IMR-90 (cell line): ENCODE data around the gene C1QTNF9B. TPM values are rescaled to one million over a fixed set of nuclear protein-coding genes. Genes with fewer than 3 reads are reported as not detected.

Experiments used
- ATAC-seq: fragments of 200-7000 bp; cut with Tn5 transposase; 2 replicates; pipeline ENCODE4 v1.9.1; 2020; ENCODE audit warnings: low read depth, mild to moderate bottlenecking, moderate library complexity
- BruUV-seq: library from RNA; stranded (reverse); fragments of 400-500 nt; replicated peaks from 2 replicates; lab custom pipeline; 2021; lab: Mats Ljungman, UMichigan
- CTCF ChIA-PET: fragments of 300-600 bp; formaldehyde crosslinking; extraction: SDS; loops from one replicate; lab custom pipeline; 2021; ENCODE audit warnings: antibody characterized with exemption; lab: Yijun Ruan, JAX
- POLR2A ChIA-PET: fragments of 300-600 bp; sonication (Branson Sonifier 250); formaldehyde crosslinking; loops from one replicate; lab custom pipeline; 2022; ENCODE audit warnings: antibody characterized with exemption; ENCODE audit not compliant: unreplicated experiment; lab: Charles Lee
- DNase-seq: peaks from one replicate; pipeline ENCODE4 v3.0.0; 2013
- H2AFZ ChIP-seq: replicated peaks from 2 replicates; pipeline ENCODE3; 2013; ENCODE audit warnings: low read length, mild to moderate bottlenecking; ENCODE audit not compliant: poor library complexity
- H2AK5ac ChIP-seq: 2 replicates; pipeline ENCODE4 v1.6.1; 2013; ENCODE audit warnings: low read depth, low read length, inconsistent platforms
- H2AK9ac ChIP-seq: replicated peaks from 2 replicates; pipeline ENCODE3; 2013; ENCODE audit warnings: mild to moderate bottlenecking, low read depth, low read length, moderate library complexity; ENCODE audit not compliant: poor library complexity
- H2BK120ac ChIP-seq: 2 replicates; pipeline ENCODE4 v1.6.1; 2013; ENCODE audit warnings: low read depth, low read length, inconsistent platforms
- H2BK15ac ChIP-seq: 3 replicates; pipeline ENCODE4 v1.6.1; 2013; ENCODE audit warnings: low read depth, low read length, inconsistent platforms
- H2BK20ac ChIP-seq: 2 replicates; pipeline ENCODE4 v1.6.1; 2013; ENCODE audit warnings: low read depth, mild to moderate bottlenecking, inconsistent platforms, low read length, moderate library complexity
- H2BK5ac ChIP-seq: 2 replicates; pipeline ENCODE4 v1.6.1; 2013; ENCODE audit warnings: mild to moderate bottlenecking, low read depth, low read length, inconsistent platforms; ENCODE audit not compliant: poor library complexity, severe bottlenecking
- H3K14ac ChIP-seq: replicated peaks from 2 replicates; pipeline ENCODE4 v1.6.1; 2013; ENCODE audit warnings: low read depth, low read length, inconsistent platforms
- H3K18ac ChIP-seq: 2 replicates; pipeline ENCODE4 v1.6.1; 2013; ENCODE audit warnings: low read depth, low read length, control low read depth
- H3K23ac ChIP-seq: 2 replicates; pipeline ENCODE4 v1.6.1; 2013; ENCODE audit warnings: low read depth, low read length, inconsistent platforms
- H3K27ac ChIP-seq: 2 replicates; pipeline ENCODE4 v1.5.1; 2013; ENCODE audit warnings: mild to moderate bottlenecking, control low read depth, low read length; ENCODE audit not compliant: insufficient read depth
- H3K27me3 ChIP-seq: 2 replicates; pipeline ENCODE4 v1.6.1; 2013; ENCODE audit warnings: low read length; ENCODE audit not compliant: control insufficient read depth, insufficient read depth
- H3K36me3 ChIP-seq: 2 replicates; pipeline ENCODE4 v1.6.1; 2013; ENCODE audit warnings: low read length, mixed read lengths; ENCODE audit not compliant: control insufficient read depth, insufficient read depth
- H3K4ac ChIP-seq: 2 replicates; pipeline ENCODE4 v1.6.1; 2013; ENCODE audit warnings: low read depth, low read length, inconsistent platforms
- H3K4me1 ChIP-seq: 2 replicates; pipeline ENCODE4 v1.6.1; 2013; ENCODE audit warnings: low read length, mixed read lengths; ENCODE audit not compliant: control insufficient read depth, insufficient read depth
- H3K4me2 ChIP-seq: 2 replicates; pipeline ENCODE4 v1.6.1; 2013; ENCODE audit warnings: low read depth, mild to moderate bottlenecking, control low read depth, low read length, moderate library complexity
- H3K4me3 ChIP-seq: 2 replicates; pipeline ENCODE4 v1.5.1; 2013; ENCODE audit warnings: low read depth, mild to moderate bottlenecking, control low read depth, low read length, moderate library complexity; ENCODE audit not compliant: insufficient read depth
- H3K56ac ChIP-seq: 2 replicates; pipeline ENCODE4 v1.6.1; 2013; ENCODE audit warnings: low read length, inconsistent platforms; ENCODE audit not compliant: insufficient read depth; ENCODE audit errors: extremely low read depth
- H3K79me1 ChIP-seq, 2 experiments: 2 replicates each; pipeline ENCODE4 v1.6.1; 2013; ENCODE audit warnings: low read length in 2 of 2, inconsistent platforms in 1 of 2, low read depth in 1 of 2
- H3K9ac ChIP-seq: 2 replicates; pipeline ENCODE4 v1.6.1; 2013; ENCODE audit warnings: low read depth, low read length, control low read depth
- H3K9me1 ChIP-seq: 2 replicates; pipeline ENCODE4 v1.6.1; 2013; ENCODE audit warnings: low read length, inconsistent platforms; ENCODE audit not compliant: insufficient read depth
- H3K9me3 ChIP-seq: 2 replicates; pipeline ENCODE4 v1.6.1; 2013; ENCODE audit warnings: low read length; ENCODE audit not compliant: control insufficient read depth, insufficient read depth
- H4K20me1 ChIP-seq: 2 replicates; pipeline ENCODE4 v1.6.1; 2013; ENCODE audit warnings: low read length, inconsistent platforms; ENCODE audit not compliant: insufficient read depth
- H4K5ac ChIP-seq: 2 replicates; pipeline ENCODE4 v1.6.1; 2013; ENCODE audit warnings: mild to moderate bottlenecking, low read depth, low read length, control low read depth
- H4K8ac ChIP-seq, 2 experiments: 2 replicates each; pipeline ENCODE4 v1.6.1; 2013; ENCODE audit warnings: low read depth in 2 of 2, low read length in 2 of 2, control low read depth in 1 of 2, inconsistent platforms in 1 of 2
- H4K91ac ChIP-seq: 2 replicates; pipeline ENCODE4 v1.6.1; 2013; ENCODE audit warnings: low read depth, low read length, inconsistent platforms; ENCODE audit not compliant: insufficient read depth
- CEBPB ChIP-seq: IDR thresholded peaks from 2 replicates; pipeline ENCODE4 v1.6.1; 2012; ENCODE audit warnings: low read depth, low read length, improper control_type of control experiment
- MAFK ChIP-seq: IDR thresholded peaks from 2 replicates; pipeline ENCODE4 v1.6.1; 2012; ENCODE audit warnings: low read depth, low read length, improper control_type of control experiment
- MXI1 ChIP-seq: IDR thresholded peaks from 2 replicates; pipeline ENCODE4 v1.6.1; 2012; ENCODE audit warnings: low read depth, mild to moderate bottlenecking, low read length, moderate library complexity, borderline replicate concordance
- RAD21 ChIP-seq: IDR thresholded peaks from 2 replicates; pipeline ENCODE4 v1.6.1; 2012; ENCODE audit warnings: low read length, improper control_type of control experiment
- USF2 ChIP-seq: fragments of 150-350 bp; IDR thresholded peaks from 2 replicates; pipeline ENCODE4 v1.6.1; 2017; ENCODE audit warnings: mild to moderate bottlenecking, antibody characterized with exemption, low read length, low read depth
- WGBS, 2 experiments: methylation state at CpG; one replicate each; pipeline versions ENCODE4 v1.1.5 to v1.1.7; 2013; ENCODE audit warnings: missing lambda C conversion rate in 2 of 2; ENCODE audit not compliant: insufficient read length in 1 of 2; ENCODE audit errors: extremely low coverage in 2 of 2; 5-methylcytosine and 5-hydroxymethylcytosine counted together
- dilution Hi-C: fragments of 300-500 bp; cut with HindIII; formaldehyde crosslinking; loops from one replicate; pipeline ENCODE4 v1.14.3; 2018; ENCODE audit warnings: low sequenced_read_pairs; ENCODE audit not compliant: unreplicated experiment
- in situ Hi-C: fragments of 300-500 bp; cut with MboI; formaldehyde crosslinking; loops from 3 replicates; pipeline ENCODE4 v1.14.3; 2019; ENCODE audit warnings: low sequenced_read_pairs, inconsistent platforms, mixed read lengths
- intact Hi-C: fragments of 100-400 bp; cut with micrococcal nuclease; formaldehyde crosslinking; loops from 2 replicates; pipeline ENCODE4 v1.10.0; 2022
- polyA plus RNA-seq, 3 experiments: library from polyadenylated mRNA; depleted of rRNA; stranded (reverse); fragments of >200 nt; gene quantifications; 2 replicates each; pipeline ENCODE4 v1.2.3, GENCODE V29; 2012; ENCODE audit warnings: low replicate concordance in 1 of 3
- total RNA-seq: library from RNA; depleted of rRNA; stranded (reverse); fragments of >200 nt; gene quantifications from 2 replicates; pipeline ENCODE4 v1.2.3, GENCODE V29; 2012

The C1QTNF9B gene
- total and polyA plus RNA-seq, 2 of the 4 experiments (the other 2 are of a cell fraction): 0.72 to 1.1 TPM

- H2BK5ac ChIP-seq: no peak overlapping the region
- TF ChIP-seq USF2 (no peak), MXI1 (no peak), CEBPB (0 out of 2 replicates have a peak, but pooled peaks have one; percentile 14), MAFK (no peak), RAD21 (no peak)
- ATAC-seq (no peak), DNase-seq (no peak)
- H2AFZ ChIP-seq: peak overlapping the region; percentile 71
- peaks cover 9% of the 10 kb centered on the region for H3K9me1 ChIP-seq
- BruUV-seq: no TSS peak
- H3K56ac ChIP-seq: no peak overlapping the region
- H2AK9ac ChIP-seq: no peak overlapping the region
- intact Hi-C loops: no loop called here
- H2AK5ac ChIP-seq: peak overlapping the region; percentile 93
- H3K79me1 ChIP-seq: no peaks in the 10 kb centered on the region
- H3K14ac ChIP-seq: 0 out of 2 replicates have a peak overlapping the region, but pooled peaks have one; percentile 58
- H4K8ac ChIP-seq: peak overlapping the region in 1 of 2 experiments; percentile 56; a peak in 1 of 4 replicates
- H3K4ac ChIP-seq: no peak overlapping the region; the same call in 1 of the 2 replicates
- H3K4me2 ChIP-seq: no peak overlapping the region
- dilution Hi-C loops: no loop called here
- WGBS, 2 experiments: 41% methylated on average over 15 of the region's 67 CpGs; no CpG with 5 or more reads in 1 of the 2 experiments
- H2BK20ac ChIP-seq: peak overlapping the region; percentile 65
- no peaks in the 10 kb centered on the region for H3K36me3 ChIP-seq
- H3K18ac ChIP-seq: no peak overlapping the region
- H3K27me3 ChIP-seq: no peaks in the 10 kb centered on the region
- ChIA-PET POLR2A (no interaction called here), CTCF (no interaction called here)
- H3K9me3 ChIP-seq: no peaks in the 10 kb centered on the region; the same call in 1 of the 2 replicates
- no peak overlapping the region for H3K27ac ChIP-seq
- H3K23ac ChIP-seq: peak overlapping the region; percentile 81; the same call in 1 of the 2 replicates
- H3K9ac ChIP-seq: no peak overlapping the region
- no peaks in the 10 kb centered on the region for H4K20me1 ChIP-seq
- H2BK120ac ChIP-seq: peak overlapping the region; percentile 81
- in situ Hi-C loops: no loop called here
- no peak overlapping the region for H4K5ac ChIP-seq
- peaks cover 12% of the 10 kb centered on the region for H3K4me1 ChIP-seq
- peak overlapping the region; percentile 17; the same call in 1 of the 2 replicates for H4K91ac ChIP-seq
- H2BK15ac ChIP-seq: peak overlapping the region; percentile 93; the same call in 1 of the 3 replicates
- H3K4me3 ChIP-seq: no peak overlapping the region
Observed at GRCh38 chr13:23902975-23903905, 5.9 kb upstream of the C1QTNF9B start.
